WERI-Rb-1 (cell line): ENCODE data around the gene MAGI1.

Experiments used
- DNase-seq: peaks from one replicate; pipeline ENCODE4 v3.0.0-alpha.2; 2020
- H3K27ac ChIP-seq: fragments of 250-450 bp; sonication (Bioruptor Pico); 2 replicates; pipeline ENCODE4 v1.5.1; 2020; ENCODE audit warnings: mild to moderate bottlenecking, moderate library complexity
- H3K27me3 ChIP-seq: fragments of 250-450 bp; sonication (Bioruptor Pico); 2 replicates; pipeline ENCODE4 v1.5.1; 2021; ENCODE audit warnings: mild to moderate bottlenecking, low read depth, moderate library complexity; ENCODE audit not compliant: insufficient read depth, severe bottlenecking
- H3K36me3 ChIP-seq: fragments of 250-450 bp; sonication (Bioruptor Pico); 2 replicates; pipeline ENCODE4 v1.5.1; 2020; ENCODE audit warnings: mild to moderate bottlenecking, moderate library complexity
- H3K4me3 ChIP-seq: 2 replicates; pipeline ENCODE4 v1.5.1; 2011; ENCODE audit warnings: low read depth, mild to moderate bottlenecking, control low read depth, low read length
- H3K9me3 ChIP-seq: fragments of 250-450 bp; sonication (Bioruptor Pico); 2 replicates; pipeline ENCODE4 v1.5.1; 2021; ENCODE audit warnings: mild to moderate bottlenecking, moderate library complexity; ENCODE audit not compliant: severe bottlenecking
- TF ChIP-seq, protein P1 (sequence below): IDR thresholded peaks from 2 replicates; pipeline ENCODE4 v1.5.1; 2011; ENCODE audit warnings: low read depth, mild to moderate bottlenecking, control low read depth, inconsistent platforms, low read length

MAGI1 gene

GRCh38 chr3:65884071-65884470, 154.6 kb downstream of the MAGI1 start:
- Histone ChIP-seq H3K36me3 (no peaks in the 10 kb centered on the region), H3K9me3 (no peaks in the 10 kb centered on the region), H3K27me3 (no peaks in the 10 kb centered on the region), H3K27ac (no peak overlapping the region), H3K4me3 (no peak overlapping the region)
- TF ChIP-seq, protein P1, sequence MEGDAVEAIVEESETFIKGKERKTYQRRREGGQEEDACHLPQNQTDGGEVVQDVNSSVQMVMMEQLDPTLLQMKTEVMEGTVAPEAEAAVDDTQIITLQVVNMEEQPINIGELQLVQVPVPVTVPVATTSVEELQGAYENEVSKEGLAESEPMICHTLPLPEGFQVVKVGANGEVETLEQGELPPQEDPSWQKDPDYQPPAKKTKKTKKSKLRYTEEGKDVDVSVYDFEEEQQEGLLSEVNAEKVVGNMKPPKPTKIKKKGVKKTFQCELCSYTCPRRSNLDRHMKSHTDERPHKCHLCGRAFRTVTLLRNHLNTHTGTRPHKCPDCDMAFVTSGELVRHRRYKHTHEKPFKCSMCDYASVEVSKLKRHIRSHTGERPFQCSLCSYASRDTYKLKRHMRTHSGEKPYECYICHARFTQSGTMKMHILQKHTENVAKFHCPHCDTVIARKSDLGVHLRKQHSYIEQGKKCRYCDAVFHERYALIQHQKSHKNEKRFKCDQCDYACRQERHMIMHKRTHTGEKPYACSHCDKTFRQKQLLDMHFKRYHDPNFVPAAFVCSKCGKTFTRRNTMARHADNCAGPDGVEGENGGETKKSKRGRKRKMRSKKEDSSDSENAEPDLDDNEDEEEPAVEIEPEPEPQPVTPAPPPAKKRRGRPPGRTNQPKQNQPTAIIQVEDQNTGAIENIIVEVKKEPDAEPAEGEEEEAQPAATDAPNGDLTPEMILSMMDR, result no peak
- no peak for DNase-seq

DNA sequence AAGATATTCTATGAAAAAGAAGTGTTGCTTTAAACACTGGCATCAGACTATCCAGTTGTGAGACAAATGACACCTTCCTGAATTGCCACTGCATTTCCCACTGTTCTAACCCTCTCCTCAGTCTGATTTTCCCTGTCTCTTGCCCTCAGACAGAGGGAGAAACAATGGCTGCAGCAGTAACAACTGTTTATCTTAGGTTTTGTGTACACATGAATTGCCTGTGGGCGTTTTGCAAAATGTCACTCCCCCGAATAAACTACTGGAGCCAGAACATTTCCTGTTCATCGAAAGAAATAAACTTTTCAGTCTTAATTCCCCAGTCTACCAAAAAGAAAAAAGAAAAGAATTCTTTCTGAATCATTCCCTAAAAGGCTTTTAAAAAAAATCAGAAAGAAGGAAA, 155.1 kb downstream of the MAGI1 start:
- Histone ChIP-seq H3K4me3 (no peak overlapping the region), H3K36me3 (no peaks in the 10 kb centered on the region), H3K9me3 (no peaks in the 10 kb centered on the region), H3K27me3 (no peaks in the 10 kb centered on the region), H3K27ac (no peak overlapping the region)
- TF ChIP-seq, protein P1, result no peak
- DNase-seq, result no peak

DNA sequence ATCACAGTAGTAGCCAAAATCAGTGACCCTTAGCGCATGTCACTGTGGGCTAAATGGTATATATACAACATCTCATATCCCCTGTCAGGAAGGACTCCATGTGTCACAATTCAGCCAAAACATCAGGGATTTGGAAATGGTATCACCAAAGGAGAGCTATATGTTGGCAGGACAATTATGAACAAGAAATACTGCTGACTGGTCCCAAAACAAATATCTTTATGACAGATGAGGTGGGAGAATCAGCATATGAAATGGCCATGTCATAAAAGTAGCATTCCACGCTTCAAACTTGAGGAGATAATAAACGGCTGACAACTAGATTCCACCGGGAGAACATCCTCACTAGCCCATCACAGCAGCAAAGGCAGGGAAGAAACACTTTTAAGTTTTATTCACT, 158.4 kb downstream of the MAGI1 start:
- Histone ChIP-seq H3K4me3 (no peak overlapping the region), H3K27me3 (no peaks in the 10 kb centered on the region), H3K27ac (no peak overlapping the region), H3K36me3 (no peaks in the 10 kb centered on the region), H3K9me3 (no peaks in the 10 kb centered on the region)
- TF ChIP-seq, protein P1, result no peak
- DNase-seq, result no peak

GRCh38 chr3:65879372-65879771, 159.3 kb downstream of the MAGI1 start:
- Histone ChIP-seq H3K36me3 (no peaks in the 10 kb centered on the region), H3K4me3 (no peak overlapping the region), H3K9me3 (no peaks in the 10 kb centered on the region), H3K27me3 (no peaks in the 10 kb centered on the region), H3K27ac (no peak overlapping the region)
- DNase-seq, result no peak
- TF ChIP-seq, protein P1, result no peak

GRCh38 chr3:65878831-65879230, 159.9 kb downstream of the MAGI1 start:
- H3K27ac ChIP-seq, result no peak overlapping the region
- no peak overlapping the region for H3K4me3 ChIP-seq
- H3K36me3 ChIP-seq, result no peaks in the 10 kb centered on the region
- DNase-seq, result no peak
- no peaks in the 10 kb centered on the region for H3K9me3 ChIP-seq
- TF ChIP-seq, protein P1, result no peak
- no peaks in the 10 kb centered on the region for H3K27me3 ChIP-seq

DNA sequence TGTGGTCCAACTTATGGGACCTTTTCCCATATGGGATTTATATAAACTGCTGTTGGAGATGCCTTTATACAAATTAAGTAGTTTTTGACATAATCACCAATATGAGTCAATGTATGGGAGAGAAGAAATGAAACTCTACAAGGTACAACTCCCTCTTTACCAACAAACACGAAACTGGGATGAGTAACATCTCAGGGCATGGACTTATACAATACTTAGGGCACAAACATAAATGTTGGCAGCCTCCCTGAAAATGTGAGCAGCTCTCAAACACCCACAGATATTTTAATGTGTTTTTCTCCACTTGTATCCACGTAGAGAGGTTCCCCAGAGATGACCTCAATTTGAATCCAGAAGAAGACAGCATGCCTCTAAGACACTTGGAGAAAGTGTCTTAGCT, 161.6 kb downstream of the MAGI1 start:
- no peak for DNase-seq
- H3K36me3 ChIP-seq, result no peaks in the 10 kb centered on the region
- H3K4me3 ChIP-seq, result no peak overlapping the region
- no peak overlapping the region for H3K27ac ChIP-seq
- no peaks in the 10 kb centered on the region for H3K9me3 ChIP-seq
- TF ChIP-seq, protein P1, result no peak
- H3K27me3 ChIP-seq, result no peaks in the 10 kb centered on the region
